Activated CD8-positive, alpha-beta memory T cell treated with anti-CD3 and anti-CD28 coated beads for 1 hour (primary cell): Measurements from ENCODE around the gene CHRNA4.

ENCODE experiments used
- DNase-seq, 2 donors: peaks; one replicate each; pipeline ENCODE4 v3.0.0-alpha.2; 2020; ENCODE audit warnings: low read depth in 1 of 2; ENCODE audit errors: extremely low read depth in 1 of 2

CHRNA4 gene

GRCh38 chr20:63379296-63379695 lies 18.1 kb upstream of the CHRNA4 start:
- no peak for DNase-seq

- DNase-seq, result no peak
Observed at GRCh38 chr20:63378626-63379025, 17.5 kb upstream of the CHRNA4 start.

- DNase-seq, result no peak
Observed at GRCh38 chr20:63377951-63378381, 16.8 kb upstream of the CHRNA4 start.

GRCh38 chr20:63377256-63377941 lies 16.2 kb upstream of the CHRNA4 start:
- DNase-seq, result no peak

- DNase-seq, result no peak
Observed at GRCh38 chr20:63376283-63377250, 15.4 kb upstream of the CHRNA4 start.

GRCh38 chr20:63375438-63375837 lies 14.3 kb upstream of the CHRNA4 start:
- no peak for DNase-seq

- no peak for DNase-seq
Observed at GRCh38 chr20:63374504-63374903, 13.4 kb upstream of the CHRNA4 start.

- DNase-seq, result no peak
Observed at GRCh38 chr20:63373996-63374395, 12.8 kb upstream of the CHRNA4 start.

- DNase-seq, result no peak
Observed at GRCh38 chr20:63372971-63373885, 12.1 kb upstream of the CHRNA4 start.

- no peak for DNase-seq
Observed at GRCh38 chr20:63371291-63371865, 10.2 kb upstream of the CHRNA4 start.

GRCh38 chr20:63370618-63371187 lies 9.6 kb upstream of the CHRNA4 start:
- no peak for DNase-seq

- no peak for DNase-seq
Observed at GRCh38 chr20:63369724-63370617, 8.8 kb upstream of the CHRNA4 start.

- no peak for DNase-seq
Observed at GRCh38 chr20:63369024-63369530, 7.9 kb upstream of the CHRNA4 start.

GRCh38 chr20:63368151-63368550 lies 7.0 kb upstream of the CHRNA4 start:
- no peak for DNase-seq

- no peak for DNase-seq
Observed at GRCh38 chr20:63367446-63368055, 6.4 kb upstream of the CHRNA4 start.

GRCh38 chr20:63366390-63367365 lies 5.5 kb upstream of the CHRNA4 start:
- DNase-seq, result no peak

GRCh38 chr20:63365601-63366389 lies 4.6 kb upstream of the CHRNA4 start:
- DNase-seq, result no peak
